ENCODE results near the gene TCF25.
A peak's percentile ranks its signal among the peaks of the same experiment; 100 is the strongest.
"Not testable (repeated sequence)": the region's sequence is repeated elsewhere in the genome, so short reads cannot be mapped to it uniquely, and the experiment has no call there.

The TCF25 gene

GRCh38 chr16:89873109-89873971, at the start of gene TCF25:
TSS of gene TCF25 (plus strand) at chr16:89873592. CDS start at chr16:89873668, 76 bp downstream.
- DNase-seq: peak; percentile 87

GRCh38 chr16:89823824-89824148, 49.6 kb upstream of the TCF25 start:
- not testable (repeated sequence) for DNase-seq

- no peak for DNase-seq
These were observed 46.6 kb upstream of the TCF25 start for GRCh38 chr16:89826531-89827382.

- no peak for DNase-seq
These were observed 45.8 kb upstream of the TCF25 start for GRCh38 chr16:89827383-89828198.

- peak; percentile 76 for DNase-seq
These were observed 45.1 kb upstream of the TCF25 start, which contains the start of gene SPIRE2 for GRCh38 chr16:89828199-89828869. TSS of gene SPIRE2 (plus strand) at chr16:89828475. CDS start at chr16:89828551, 76 bp downstream.

- no peak for DNase-seq
These were observed 44.3 kb upstream of the TCF25 start for GRCh38 chr16:89828870-89829629.

- DNase-seq: no peak
These were observed 43.6 kb upstream of the TCF25 start for GRCh38 chr16:89829630-89830437.

- DNase-seq: no peak
These were observed 41.5 kb upstream of the TCF25 start for GRCh38 chr16:89831810-89832328.

- not testable (repeated sequence) for DNase-seq
These were observed 39.6 kb upstream of the TCF25 start for GRCh38 chr16:89833664-89834363.

GRCh38 chr16:89834813-89835363, 38.5 kb upstream of the TCF25 start:
- DNase-seq: not testable (repeated sequence)

- not testable (repeated sequence) for DNase-seq
These were observed 36.9 kb upstream of the TCF25 start for GRCh38 chr16:89836484-89836883.

GRCh38 chr16:89837014-89837546, 36.3 kb upstream of the TCF25 start:
- no peak for DNase-seq

GRCh38 chr16:89841275-89841674, 32.1 kb upstream of the TCF25 start:
- DNase-seq: peak; percentile 61

- no peak for DNase-seq
These were observed 30.7 kb upstream of the TCF25 start for GRCh38 chr16:89842471-89843408.

GRCh38 chr16:89843409-89844350, 29.7 kb upstream of the TCF25 start:
- no peak for DNase-seq

- no peak for DNase-seq
These were observed 28.6 kb upstream of the TCF25 start for GRCh38 chr16:89844739-89845339.
